ENCODE data around the gene GREM1.

Gene GREM1

GRCh38 chr15:32685576-32685975 lies 32.2 kb upstream of the GREM1 start:
- DNase-seq (no peak), ATAC-seq (replicated peaks) (no peak)
- Mint-ChIP-seq H3K9me3 (peaks cover 4 to 5% of the 10 kb centered on the region in 2 donors), H3K27ac (no peak overlapping the region), H3K36me3 (no peaks in the 10 kb centered on the region), H3K4me3 (no peak overlapping the region), H3K4me1 (peaks cover 0 to 8% of the 10 kb centered on the region in 2 donors), H3K27me3 (no peaks in the 10 kb centered on the region)

GRCh38 chr15:32687556-32687955 lies 30.2 kb upstream of the GREM1 start:
- Mint-ChIP-seq H3K9me3 (peaks cover 4 to 5% of the 10 kb centered on the region in 2 donors), H3K4me1 (peaks cover 0 to 8% of the 10 kb centered on the region in 2 donors), H3K36me3 (no peaks in the 10 kb centered on the region), H3K27me3 (no peaks in the 10 kb centered on the region), H3K27ac (no peak overlapping the region), H3K4me3 (no peak overlapping the region)
- DNase-seq (no peak), ATAC-seq (replicated peaks) (no peak)

GRCh38 chr15:32688151-32688639 lies 29.6 kb upstream of the GREM1 start:
- Mint-ChIP-seq H3K27ac (no peak overlapping the region), H3K36me3 (no peaks in the 10 kb centered on the region), H3K4me1 (peaks cover 0 to 8% of the 10 kb centered on the region in 2 donors), H3K4me3 (no peak overlapping the region), H3K9me3 (peaks cover 4 to 5% of the 10 kb centered on the region in 2 donors), H3K27me3 (no peaks in the 10 kb centered on the region)
- DNase-seq, result no peak
- ATAC-seq (replicated peaks), result no peak

GRCh38 chr15:32690941-32691688 lies 26.7 kb upstream of the GREM1 start:
- DNase-seq, result no peak
- Mint-ChIP-seq H3K9me3 (peaks cover 4 to 5% of the 10 kb centered on the region in 2 donors), H3K4me1 (no peaks in the 10 kb centered on the region), H3K36me3 (no peaks in the 10 kb centered on the region), H3K27me3 (no peaks in the 10 kb centered on the region), H3K27ac (no peak overlapping the region), H3K4me3 (no peak overlapping the region)
- ATAC-seq (replicated peaks), result no peak

GRCh38 chr15:32691689-32692038 lies 26.1 kb upstream of the GREM1 start:
- ATAC-seq (replicated peaks) (no peak), DNase-seq (no peak)
- Mint-ChIP-seq H3K4me3 (no peak overlapping the region), H3K36me3 (no peaks in the 10 kb centered on the region), H3K9me3 (peaks cover 2% of the 10 kb centered on the region in 2 donors), H3K27me3 (no peaks in the 10 kb centered on the region), H3K27ac (no peak overlapping the region), H3K4me1 (no peaks in the 10 kb centered on the region)

- Mint-ChIP-seq H3K36me3 (no peaks in the 10 kb centered on the region), H3K4me3 (no peak overlapping the region), H3K4me1 (no peaks in the 10 kb centered on the region), H3K27me3 (no peaks in the 10 kb centered on the region), H3K9me3 (no peaks in the 10 kb centered on the region), H3K27ac (no peak overlapping the region)
- no peak for ATAC-seq (replicated peaks)
- no peak for DNase-seq
Measured at GRCh38 chr15:32692286-32692685, 25.5 kb upstream of the GREM1 start.

GRCh38 chr15:32694222-32694983 lies 23.4 kb upstream of the GREM1 start:
- H3K27ac Mint-ChIP-seq, result no peak overlapping the region
- DNase-seq, result no peak
- no peaks in the 10 kb centered on the region for H3K9me3 Mint-ChIP-seq
- ATAC-seq (replicated peaks), result no peak
- peaks cover 9 to 10% of the 10 kb centered on the region in 2 donors for H3K27me3 Mint-ChIP-seq
- H3K36me3 Mint-ChIP-seq, result no peaks in the 10 kb centered on the region
- no peak overlapping the region for H3K4me3 Mint-ChIP-seq
- H3K4me1 Mint-ChIP-seq, result no peaks in the 10 kb centered on the region

- ATAC-seq (replicated peaks), result no peak
- Mint-ChIP-seq H3K4me1 (no peaks in the 10 kb centered on the region), H3K27me3 (peaks cover 12 to 21% of the 10 kb centered on the region in 2 donors), H3K9me3 (no peaks in the 10 kb centered on the region), H3K27ac (no peak overlapping the region), H3K36me3 (no peaks in the 10 kb centered on the region), H3K4me3 (no peak overlapping the region)
- DNase-seq, result no peak
Measured at GRCh38 chr15:32698773-32699390, 18.9 kb upstream of the GREM1 start.

- H3K4me3 Mint-ChIP-seq, result no peak overlapping the region
- no peaks in the 10 kb centered on the region for H3K4me1 Mint-ChIP-seq
- no peaks in the 10 kb centered on the region for H3K9me3 Mint-ChIP-seq
- no peak for ATAC-seq (replicated peaks)
- no peak for DNase-seq
- H3K27ac Mint-ChIP-seq, result no peak overlapping the region
- H3K36me3 Mint-ChIP-seq, result no peaks in the 10 kb centered on the region
- H3K27me3 Mint-ChIP-seq, result peaks cover 12 to 27% of the 10 kb centered on the region in 2 donors
Measured at GRCh38 chr15:32700501-32701150, 17.2 kb upstream of the GREM1 start.

GRCh38 chr15:32701863-32702262 lies 15.9 kb upstream of the GREM1 start:
- DNase-seq, result no peak
- no peaks in the 10 kb centered on the region for H3K36me3 Mint-ChIP-seq
- H3K27ac Mint-ChIP-seq, result no peak overlapping the region
- ATAC-seq (replicated peaks), result no peak
- no peak overlapping the region for H3K4me3 Mint-ChIP-seq
- no peaks in the 10 kb centered on the region for H3K9me3 Mint-ChIP-seq
- no peaks in the 10 kb centered on the region for H3K4me1 Mint-ChIP-seq
- H3K27me3 Mint-ChIP-seq, result peaks cover 12 to 33% of the 10 kb centered on the region in 2 donors

- ATAC-seq (replicated peaks) (no peak), DNase-seq (no peak)
- H3K4me1 Mint-ChIP-seq, result no peaks in the 10 kb centered on the region
- H3K4me3 Mint-ChIP-seq, result no peak overlapping the region
- H3K27ac Mint-ChIP-seq, result no peak overlapping the region
- no peaks in the 10 kb centered on the region for H3K9me3 Mint-ChIP-seq
- H3K27me3 Mint-ChIP-seq, result peaks cover 12 to 41% of the 10 kb centered on the region in 2 donors
- H3K36me3 Mint-ChIP-seq, result no peaks in the 10 kb centered on the region
Measured at GRCh38 chr15:32704395-32704981, 13.3 kb upstream of the GREM1 start.

- peaks cover 12 to 41% of the 10 kb centered on the region in 2 donors for H3K27me3 Mint-ChIP-seq
Measured at GRCh38 chr15:32705446-32705845, 12.4 kb upstream of the GREM1 start.

GRCh38 chr15:32706704-32707103 lies 11.1 kb upstream of the GREM1 start:
- DNase-seq (no peak), ATAC-seq (replicated peaks) (no peak)
- Mint-ChIP-seq H3K9me3 (no peaks in the 10 kb centered on the region), H3K27ac (no peak overlapping the region), H3K4me1 (no peaks in the 10 kb centered on the region), H3K36me3 (no peaks in the 10 kb centered on the region), H3K27me3 (peaks cover 17 to 38% of the 10 kb centered on the region in 2 donors), H3K4me3 (no peak overlapping the region)

More at GRCh38 chr15:32705446-32705845, 12.4 kb upstream of the GREM1 start:
- Mint-ChIP-seq H3K9me3 (no peaks in the 10 kb centered on the region), H3K4me1 (no peaks in the 10 kb centered on the region), H3K36me3 (no peaks in the 10 kb centered on the region), H3K4me3 (no peak overlapping the region), H3K27ac (no peak overlapping the region)
- ATAC-seq (replicated peaks) (no peak), DNase-seq (no peak)

- H3K4me3 Mint-ChIP-seq, result no peak overlapping the region
- H3K27me3 Mint-ChIP-seq, result peaks cover 20 to 43% of the 10 kb centered on the region in 2 donors
- H3K27ac Mint-ChIP-seq, result no peak overlapping the region
- no peak for ATAC-seq (replicated peaks)
- no peak for DNase-seq
- no peaks in the 10 kb centered on the region for H3K4me1 Mint-ChIP-seq
- no peaks in the 10 kb centered on the region for H3K9me3 Mint-ChIP-seq
- no peaks in the 10 kb centered on the region for H3K36me3 Mint-ChIP-seq
Measured at GRCh38 chr15:32707436-32707835, 10.4 kb upstream of the GREM1 start.

Measured in stimulated activated naive B cell treated with anti-CD40 and anti-IgM and Interleukin-4, amounts not matched to agents 10 μg/mL and 1 μg/mL and 100 μg/mL, for 72 hours (primary cell).